Measurements from ENCODE around the gene LIN37.
"Not testable (repeated sequence)": the region's sequence is repeated elsewhere in the genome, so short reads cannot be mapped to it uniquely, and the experiment has no call there.

The LIN37 gene

GRCh38 chr19:35791814-35792279 lies 43.5 kb downstream of the LIN37 start:
- FAIRE-seq = no peak

DNA sequence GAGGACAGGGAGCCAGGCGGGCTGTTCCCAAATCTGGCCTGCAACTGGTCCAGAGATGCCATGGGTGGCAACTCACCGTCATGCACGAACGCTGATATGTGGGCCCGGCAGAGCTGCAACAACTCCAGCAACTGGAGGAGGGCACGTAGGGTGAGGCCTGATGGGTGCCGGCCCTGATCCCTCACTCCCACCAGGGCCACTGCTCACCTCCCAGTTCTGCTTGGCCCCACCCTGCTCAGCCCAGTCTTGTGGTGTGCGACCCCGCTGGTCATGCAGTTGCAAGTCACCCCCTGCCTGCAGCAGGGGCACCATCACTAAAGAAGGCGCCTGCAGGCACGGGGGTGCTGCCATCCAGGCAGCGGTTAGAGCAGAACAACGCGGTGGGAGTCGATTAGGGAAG lies 43.9 kb downstream of the LIN37 start:
- no peak for FAIRE-seq

DNA sequence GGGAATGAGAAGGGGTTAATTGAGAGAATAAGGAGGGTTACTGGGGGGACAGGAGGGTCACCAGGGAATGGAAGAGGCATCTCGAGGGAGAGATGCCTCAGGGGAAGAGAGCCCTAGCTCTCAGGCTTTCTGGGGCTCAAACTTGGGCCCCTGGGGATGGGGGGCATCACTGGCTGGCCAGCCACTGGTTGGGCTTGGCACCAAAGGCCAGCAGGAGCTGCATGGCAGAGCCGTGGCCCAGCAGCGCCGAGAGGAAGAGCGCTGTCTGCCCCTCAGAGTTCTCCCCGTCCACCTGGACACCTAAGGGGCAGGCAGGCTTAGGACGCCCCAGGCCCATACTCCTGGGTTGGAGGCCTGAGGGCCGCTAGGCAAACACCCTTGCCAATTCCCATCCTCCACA lies 44.5 kb downstream of the LIN37 start:
- FAIRE-seq = no peak

- FAIRE-seq = no peak
Measured at GRCh38 chr19:35793381-35794165, 45.2 kb downstream of the LIN37 start.

DNA sequence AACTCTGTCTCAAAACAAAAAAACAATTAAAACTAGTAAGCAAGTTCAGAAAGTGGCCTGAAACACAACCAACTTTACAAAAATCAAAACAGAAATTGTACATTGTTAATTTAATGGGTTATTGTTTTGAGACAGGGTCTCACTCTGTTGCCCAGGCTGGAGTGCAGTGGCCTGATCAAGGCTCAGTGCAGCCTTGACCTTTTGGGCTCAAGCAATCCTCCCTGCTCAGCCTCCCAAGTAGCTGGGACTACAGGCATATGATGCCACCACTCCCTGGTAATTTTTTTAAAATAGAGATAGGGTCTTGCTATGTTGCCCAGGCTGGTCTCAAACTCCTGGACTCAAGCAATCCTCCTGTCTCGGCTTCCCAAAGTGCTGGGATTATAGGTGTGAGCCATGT lies 47.2 kb downstream of the LIN37 start:
- FAIRE-seq = not testable (repeated sequence)

DNA sequence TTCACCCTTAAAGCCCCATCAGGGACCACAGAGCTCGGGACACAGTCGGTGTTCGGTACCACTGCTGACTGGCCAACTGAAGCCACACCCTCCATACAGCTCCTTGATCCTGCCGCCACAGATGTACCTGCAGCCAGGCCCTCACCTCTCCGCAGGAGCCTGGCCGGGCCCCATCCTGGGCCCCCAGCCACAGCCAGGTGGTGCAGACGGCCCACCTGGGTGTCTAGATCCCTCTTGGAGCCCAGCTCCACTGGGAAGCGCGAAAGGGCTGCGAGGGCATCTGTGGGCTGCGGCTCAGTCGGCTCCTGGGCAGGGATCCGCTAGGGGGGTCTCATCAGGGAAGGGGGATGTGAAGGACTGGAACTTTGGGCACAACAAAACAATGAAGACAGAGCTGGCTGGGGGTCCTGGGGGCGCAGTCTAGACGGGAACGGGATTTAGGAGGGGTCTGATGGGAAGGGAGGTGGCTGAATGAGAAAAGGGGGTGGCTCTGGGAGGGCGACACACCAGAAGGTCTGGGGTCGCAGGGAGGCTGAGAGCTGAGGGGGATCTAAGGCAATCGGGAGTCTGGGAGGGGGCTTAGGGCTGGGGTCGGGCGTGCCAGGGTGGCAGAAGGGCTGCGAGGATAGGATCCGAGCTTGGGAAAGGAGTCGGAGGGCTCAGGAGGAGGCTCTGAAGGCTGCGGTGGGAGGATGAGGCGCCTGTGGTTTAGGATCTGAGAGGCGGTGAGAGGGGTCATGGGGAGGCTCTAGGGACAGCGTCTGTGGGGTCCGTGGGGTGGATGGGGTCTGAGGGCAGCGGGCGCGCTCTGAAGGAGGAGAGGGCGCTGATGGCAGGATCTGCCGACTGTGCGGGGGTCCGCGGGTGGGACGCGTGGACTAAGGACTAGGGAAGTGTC lies 48.5 kb downstream of the LIN37 start:
- FAIRE-seq = no peak

DNA sequence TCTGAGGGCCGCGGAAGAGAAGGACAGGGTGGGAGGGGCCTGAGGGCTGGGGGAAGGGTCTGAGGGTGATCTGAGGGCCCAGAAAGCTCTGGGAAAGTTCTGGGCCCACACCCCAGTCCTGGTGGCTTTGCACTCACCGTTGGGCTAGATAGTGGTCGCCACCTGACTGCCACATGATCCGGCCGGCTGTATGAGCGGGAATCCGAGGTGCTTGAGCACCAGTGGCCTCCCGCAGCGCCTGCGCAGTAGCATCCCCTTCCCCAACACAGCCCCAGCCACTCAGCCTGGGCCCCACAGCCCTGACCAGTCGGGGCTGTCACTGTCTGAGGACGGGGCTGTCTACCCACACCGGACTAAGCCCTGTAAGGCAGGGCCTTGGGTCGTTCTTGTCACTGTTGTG lies 49.3 kb downstream of the LIN37 start:
- no peak for FAIRE-seq

- no peak for FAIRE-seq
Measured at GRCh38 chr19:35801828-35802227, 53.5 kb downstream of the LIN37 start.

All from G401.6 (cell line).